Body of pancreas (tissue), 4 donors: ENCODE data around the gene PFKFB4.

Experiments used
- POLR2A ChIP-seq, 3 donors: fragments of 450-650 bp; IDR thresholded peaks; one replicate each; pipeline ENCODE4 v1.6.1; 2016; ENCODE audit warnings: antibody characterized with exemption in 3 of 3, mild to moderate bottlenecking in 2 of 3
- TF ChIP-seq, protein P1 (sequence below), 7 experiments: fragments of 450-650 bp in 4 of 7; fragments of 200-600 bp in 3 of 7; sonication (generic) in 3 of 7; IDR thresholded peaks; one replicate each; pipeline ENCODE4 v1.5.1; 2016 to 2019; ENCODE audit warnings: antibody characterized with exemption in 7 of 7

DNA sequence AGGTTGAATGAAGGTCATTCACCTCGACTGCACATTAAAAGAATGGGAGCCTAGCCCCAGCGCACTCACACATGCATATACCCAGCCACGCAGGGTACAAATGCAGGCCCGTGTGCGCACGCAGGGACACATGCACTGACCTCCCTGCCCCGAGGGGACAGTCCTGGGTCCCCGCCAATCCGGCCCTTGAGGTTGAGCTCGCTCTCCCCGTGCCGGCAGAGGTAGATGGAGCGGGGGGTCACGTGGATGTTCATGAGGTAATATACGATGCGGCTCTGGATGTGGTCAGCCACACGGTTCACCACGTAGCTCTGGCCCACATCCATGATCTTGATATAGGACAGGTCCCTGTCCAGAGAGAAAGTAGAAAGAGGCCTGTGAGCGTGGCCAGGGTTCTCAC is 20.5 kb downstream of the PFKFB4 start:
- TF ChIP-seq, protein P1, sequence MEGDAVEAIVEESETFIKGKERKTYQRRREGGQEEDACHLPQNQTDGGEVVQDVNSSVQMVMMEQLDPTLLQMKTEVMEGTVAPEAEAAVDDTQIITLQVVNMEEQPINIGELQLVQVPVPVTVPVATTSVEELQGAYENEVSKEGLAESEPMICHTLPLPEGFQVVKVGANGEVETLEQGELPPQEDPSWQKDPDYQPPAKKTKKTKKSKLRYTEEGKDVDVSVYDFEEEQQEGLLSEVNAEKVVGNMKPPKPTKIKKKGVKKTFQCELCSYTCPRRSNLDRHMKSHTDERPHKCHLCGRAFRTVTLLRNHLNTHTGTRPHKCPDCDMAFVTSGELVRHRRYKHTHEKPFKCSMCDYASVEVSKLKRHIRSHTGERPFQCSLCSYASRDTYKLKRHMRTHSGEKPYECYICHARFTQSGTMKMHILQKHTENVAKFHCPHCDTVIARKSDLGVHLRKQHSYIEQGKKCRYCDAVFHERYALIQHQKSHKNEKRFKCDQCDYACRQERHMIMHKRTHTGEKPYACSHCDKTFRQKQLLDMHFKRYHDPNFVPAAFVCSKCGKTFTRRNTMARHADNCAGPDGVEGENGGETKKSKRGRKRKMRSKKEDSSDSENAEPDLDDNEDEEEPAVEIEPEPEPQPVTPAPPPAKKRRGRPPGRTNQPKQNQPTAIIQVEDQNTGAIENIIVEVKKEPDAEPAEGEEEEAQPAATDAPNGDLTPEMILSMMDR (IDR thresholded peaks at IDR 0.05) = no peak
- no peak for TF ChIP-seq POLR2A (IDR thresholded peaks at IDR 0.05)
